Measurements from ENCODE around the gene USP6. TPM values are rescaled to one million over a fixed set of nuclear protein-coding genes. Genes with fewer than 3 reads are reported as not detected.
A peak's percentile ranks its signal among the peaks of the same experiment; 100 is the strongest.

Gene USP6
- total and polyA plus RNA-seq, 2 of the 13 experiments (the other 11 are each of a cell fraction or from before 2014, with no cell fraction given) = 0.04 TPM; not detected in 1

GRCh38 chr17:5111402-5112204, 4.2 kb upstream of the USP6 start, which contains the start of gene ZNF232 (continued):
- TF ChIP-seq ATF4 (CRISPR knock-in tag; IDR thresholded peaks at IDR 0.05) (no peak; a peak in 1 of 4 replicates), ONECUT2 (CRISPR knock-in tag; IDR thresholded peaks at IDR 0.05) (no peak), SMYD3 (CRISPR knock-in tag; IDR thresholded peaks at IDR 0.05) (no peak), ZNF703 (CRISPR knock-in tag; IDR thresholded peaks at IDR 0.05; ENCODE audit: borderline replicate concordance) (no peak), SNAPC4 (CRISPR knock-in tag; IDR thresholded peaks at IDR 0.05) (peak; percentile 68; the same call in 1 of the 2 replicates), TCF7L2 (IDR thresholded peaks at IDR 0.05; ENCODE audit: low read depth, low read length) (no peak), ZFP36L2 (CRISPR knock-in tag; IDR thresholded peaks at IDR 0.05) (no peak), MED13 (CRISPR knock-in tag; IDR thresholded peaks at IDR 0.05) (peak; percentile 77), FOXK1 (CRISPR knock-in tag; IDR thresholded peaks at IDR 0.05; ENCODE audit: borderline replicate concordance, low read depth) (peak; percentile 47; the same call in 1 of the 2 replicates), ZNF512B (CRISPR knock-in tag; IDR thresholded peaks at IDR 0.05; ENCODE audit: borderline replicate concordance) (0 out of 2 replicates have a peak, but pooled peaks have one; percentile 26), YEATS2 (CRISPR knock-in tag; IDR thresholded peaks at IDR 0.05; ENCODE audit: borderline replicate concordance) (peak; percentile 87), ZBTB2 (CRISPR knock-in tag; IDR thresholded peaks at IDR 0.05; ENCODE audit: low read depth) (peak; percentile 89), ZNF616 (CRISPR knock-in tag; IDR thresholded peaks at IDR 0.05; ENCODE audit: low read depth) (no peak), TCF12 (IDR thresholded peaks at IDR 0.05) (no peak), TCF12 (CRISPR knock-in tag; IDR thresholded peaks at IDR 0.05) (no peak), STAG1 (CRISPR knock-in tag; IDR thresholded peaks at IDR 0.05) (no peak), SP4 (CRISPR knock-in tag; IDR thresholded peaks at IDR 0.05) (0 out of 2 replicates have a peak, but pooled peaks have one; percentile 14), HES4 (CRISPR knock-in tag; IDR thresholded peaks at IDR 0.05; ENCODE audit: borderline replicate concordance) (no peak)

Data from HepG2 (cell line).